GM04503 (cell line): ENCODE measurements around the gene TXNRD1.

ENCODE experiments used
- DNase-seq: peaks from one replicate; pipeline ENCODE4 v3.0.0-alpha.2; 2012; ENCODE audit warnings: low read depth

The TXNRD1 gene

GRCh38 chr12:104350211-104351056 is 134.9 kb downstream of the TXNRD1 start:
- no peak for DNase-seq

- no peak for DNase-seq
Measured at GRCh38 chr12:104351057-104351983, 135.7 kb downstream of the TXNRD1 start.

GRCh38 chr12:104352106-104352713 is 136.6 kb downstream of the TXNRD1 start:
- DNase-seq = no peak

GRCh38 chr12:104353012-104353981 is 137.7 kb downstream of the TXNRD1 start:
- DNase-seq = no peak

GRCh38 chr12:104354167-104354867 is 138.7 kb downstream of the TXNRD1 start:
- no peak for DNase-seq

GRCh38 chr12:104354868-104355570 is 139.4 kb downstream of the TXNRD1 start:
- DNase-seq = no peak

- no peak for DNase-seq
Measured at GRCh38 chr12:104355630-104356029, 140.1 kb downstream of the TXNRD1 start.

- DNase-seq = no peak
Measured at GRCh38 chr12:104356231-104357115, 140.9 kb downstream of the TXNRD1 start.

- no peak for DNase-seq
Measured at GRCh38 chr12:104357421-104357952, 141.9 kb downstream of the TXNRD1 start.

- DNase-seq = no peak
Measured at GRCh38 chr12:104358353-104359003, 142.9 kb downstream of the TXNRD1 start.

- no peak for DNase-seq
Measured at GRCh38 chr12:104359216-104359615, 143.6 kb downstream of the TXNRD1 start.

- no peak for DNase-seq
Measured at GRCh38 chr12:104360157-104360556, 144.6 kb downstream of the TXNRD1 start.

GRCh38 chr12:104360983-104361707 is 145.6 kb downstream of the TXNRD1 start:
- DNase-seq = no peak

GRCh38 chr12:104365921-104366410 is 150.4 kb downstream of the TXNRD1 start:
- DNase-seq = no peak

- DNase-seq = no peak
Measured at GRCh38 chr12:104369708-104370107, 154.1 kb downstream of the TXNRD1 start.

- DNase-seq = no peak
Measured at GRCh38 chr12:104371043-104371870, 155.7 kb downstream of the TXNRD1 start.
